AG04450 (cell line): ENCODE data around the gene PPP1R3G. TPM values are rescaled to one million over a fixed set of nuclear protein-coding genes. Genes with fewer than 3 reads are reported as not detected.

Source experiments
- CTCF ChIA-PET: fragments of 300-600, 350-600 bp; formaldehyde crosslinking; extraction: SDS; loops from one replicate; lab custom pipeline; 2022; ENCODE audit warnings: antibody characterized with exemption, inconsistent platforms; lab: Charles Lee
- POLR2A ChIA-PET: fragments of 350-600 bp; formaldehyde crosslinking; extraction: SDS; loops from one replicate; lab custom pipeline; 2021; ENCODE audit warnings: antibody characterized with exemption, inconsistent platforms; lab: Yijun Ruan, JAX
- DNase-seq: peaks from one replicate; pipeline ENCODE4 v3.0.0-alpha.2; 2011; ENCODE audit warnings: low read depth, low spot score
- H3K27ac ChIP-seq: one replicate; pipeline ENCODE4 v1.5.1; 2012; ENCODE audit warnings: low read depth, low read length, control low read depth
- H3K27me3 ChIP-seq: one replicate; pipeline ENCODE4 v1.6.0; 2012; ENCODE audit warnings: low read length; ENCODE audit not compliant: control insufficient read depth, insufficient read depth
- H3K4me3 ChIP-seq: 2 replicates; pipeline ENCODE4 v1.5.1; 2011; ENCODE audit warnings: mild to moderate bottlenecking, low read depth, low read length, control low read depth
- H3K9me3 ChIP-seq: 2 replicates; pipeline ENCODE4 v1.5.1; 2012; ENCODE audit warnings: low read length; ENCODE audit not compliant: control insufficient read depth, insufficient read depth
- polyA plus RNA-seq: library from polyadenylated mRNA; depleted of rRNA; stranded (reverse); fragments of >200 nt; gene quantifications from 2 replicates; pipeline ENCODE4 v1.2.3, GENCODE V29; 2011
- TF ChIP-seq, protein P1 (sequence below): IDR thresholded peaks from 2 replicates; pipeline ENCODE4 v1.5.1; 2011; ENCODE audit warnings: low read depth, low read length, control low read depth, inconsistent platforms

The PPP1R3G gene
- polyA plus RNA-seq, 1 experiment = 0.11 TPM

DNA sequence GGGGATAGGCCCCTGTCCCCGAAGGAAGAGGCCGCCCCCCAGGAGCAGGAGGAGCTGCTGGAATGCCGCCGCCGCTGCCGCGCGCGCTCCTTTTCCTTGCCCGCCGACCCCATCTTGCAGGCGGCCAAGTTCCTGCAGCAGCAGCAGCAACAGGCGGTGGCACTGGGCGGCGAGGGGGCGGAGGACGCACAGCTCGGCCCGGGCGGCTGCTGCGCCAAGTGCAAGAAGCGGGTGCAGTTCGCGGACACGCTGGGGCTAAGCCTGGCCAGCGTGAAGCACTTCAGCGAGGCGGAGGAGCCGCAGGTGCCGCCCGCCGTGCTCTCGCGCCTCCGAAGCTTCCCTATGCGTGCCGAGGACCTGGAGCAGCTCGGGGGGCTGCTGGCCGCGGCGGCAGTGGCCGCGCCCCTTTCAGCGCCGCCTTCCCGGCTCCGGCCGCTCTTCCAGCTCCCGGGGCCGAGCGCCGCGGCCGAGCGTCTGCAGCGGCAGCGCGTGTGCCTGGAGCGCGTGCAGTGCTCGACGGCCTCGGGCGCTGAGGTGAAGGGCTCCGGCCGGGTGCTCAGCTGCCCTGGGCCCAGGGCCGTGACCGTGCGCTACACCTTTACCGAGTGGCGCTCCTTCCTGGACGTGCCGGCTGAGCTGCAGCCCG, 630 bp downstream of the PPP1R3G start:
- H3K27me3 ChIP-seq = peaks cover 33% of the 10 kb centered on the region
- H3K9me3 ChIP-seq = peaks cover 4% of the 10 kb centered on the region; the same call in 1 of the 2 replicates
- no peak for DNase-seq
- CTCF ChIA-PET = interaction anchor here (1.3 kb wide), 1 partner anchor 55 kb away, joined by 3 read pairs; no protein-coding TSS in a partner anchor
- H3K27ac ChIP-seq = no peak overlapping the region
- H3K4me3 ChIP-seq = peak overlapping the region; percentile 58
- TF ChIP-seq, protein P1, sequence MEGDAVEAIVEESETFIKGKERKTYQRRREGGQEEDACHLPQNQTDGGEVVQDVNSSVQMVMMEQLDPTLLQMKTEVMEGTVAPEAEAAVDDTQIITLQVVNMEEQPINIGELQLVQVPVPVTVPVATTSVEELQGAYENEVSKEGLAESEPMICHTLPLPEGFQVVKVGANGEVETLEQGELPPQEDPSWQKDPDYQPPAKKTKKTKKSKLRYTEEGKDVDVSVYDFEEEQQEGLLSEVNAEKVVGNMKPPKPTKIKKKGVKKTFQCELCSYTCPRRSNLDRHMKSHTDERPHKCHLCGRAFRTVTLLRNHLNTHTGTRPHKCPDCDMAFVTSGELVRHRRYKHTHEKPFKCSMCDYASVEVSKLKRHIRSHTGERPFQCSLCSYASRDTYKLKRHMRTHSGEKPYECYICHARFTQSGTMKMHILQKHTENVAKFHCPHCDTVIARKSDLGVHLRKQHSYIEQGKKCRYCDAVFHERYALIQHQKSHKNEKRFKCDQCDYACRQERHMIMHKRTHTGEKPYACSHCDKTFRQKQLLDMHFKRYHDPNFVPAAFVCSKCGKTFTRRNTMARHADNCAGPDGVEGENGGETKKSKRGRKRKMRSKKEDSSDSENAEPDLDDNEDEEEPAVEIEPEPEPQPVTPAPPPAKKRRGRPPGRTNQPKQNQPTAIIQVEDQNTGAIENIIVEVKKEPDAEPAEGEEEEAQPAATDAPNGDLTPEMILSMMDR = no peak
- POLR2A ChIA-PET = interaction anchor here (0.6 kb wide), 1 partner anchor 114 kb away, joined by 3 read pairs; no protein-coding TSS in a partner anchor

GRCh38 chr6:5086294-5086890, 1.3 kb downstream of the PPP1R3G start:
- ChIA-PET POLR2A (no interaction called here), CTCF (interaction anchor here (0.6 kb wide), 1 partner anchor 256 kb away, joined by 3 read pairs; no protein-coding TSS in a partner anchor)
- no peak overlapping the region for H3K27ac ChIP-seq
- TF ChIP-seq, protein P1 = no peak
- H3K27me3 ChIP-seq = peaks cover 39% of the 10 kb centered on the region
- peak overlapping the region; percentile 58 for H3K4me3 ChIP-seq
- DNase-seq = no peak
- peaks cover 4% of the 10 kb centered on the region; the same call in 1 of the 2 replicates for H3K9me3 ChIP-seq

DNA sequence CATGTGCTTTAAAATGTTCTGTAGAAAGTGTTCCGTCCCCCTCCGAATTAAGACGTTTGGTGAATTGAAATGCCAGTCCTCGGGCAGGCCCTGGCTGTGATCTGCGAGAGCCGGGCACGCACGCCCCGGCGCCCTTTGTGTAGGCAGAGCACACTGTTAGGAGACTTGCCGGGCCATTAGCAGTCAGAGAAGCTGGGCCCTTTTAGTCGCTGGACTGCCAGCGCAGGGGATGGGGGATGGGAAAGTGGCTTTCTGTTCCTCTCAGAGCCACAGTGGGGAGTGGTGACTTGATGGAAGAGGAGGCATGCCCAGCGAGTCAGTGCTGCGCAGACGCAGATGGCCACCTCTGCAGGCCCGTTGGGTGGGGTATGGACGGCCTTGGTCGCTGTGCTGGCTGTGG, 2.2 kb downstream of the PPP1R3G start:
- Histone ChIP-seq H3K27me3 (peaks cover 47% of the 10 kb centered on the region), H3K27ac (no peak overlapping the region), H3K4me3 (no peak overlapping the region), H3K9me3 (peaks cover 4% of the 10 kb centered on the region; the same call in 1 of the 2 replicates)
- ChIA-PET CTCF (no interaction called here), POLR2A (no interaction called here)
- no peak for DNase-seq
- TF ChIP-seq, protein P1 = no peak

- CTCF ChIA-PET = interaction anchor here (1.0 to 1.1 kb wide), 2 partner anchors 9 to 58 kb away, joined by 3 read pairs; no protein-coding TSS in a partner anchor
- TF ChIP-seq, protein P1 = no peak
- no peak for DNase-seq
- no peak overlapping the region for H3K4me3 ChIP-seq
- H3K27ac ChIP-seq = no peak overlapping the region
- POLR2A ChIA-PET = no interaction called here
- peaks cover 4% of the 10 kb centered on the region; the same call in 1 of the 2 replicates for H3K9me3 ChIP-seq
- H3K27me3 ChIP-seq = peaks cover 52% of the 10 kb centered on the region
These were observed 3.6 kb downstream of the PPP1R3G start for GRCh38 chr6:5088780-5089179.
